GM21529 (cell line): ENCODE data around the gene SOX1.

ENCODE experiments used
- ATAC-seq: cut with Tn5 transposase; IDR thresholded peaks from one replicate; pipeline ENCODE4 v1.9.1; 2021; ENCODE audit not compliant: unreplicated experiment

Gene SOX1

GRCh38 chr13:112058519-112058873, 8.5 kb upstream of the SOX1 start:
- no peak for ATAC-seq

DNA sequence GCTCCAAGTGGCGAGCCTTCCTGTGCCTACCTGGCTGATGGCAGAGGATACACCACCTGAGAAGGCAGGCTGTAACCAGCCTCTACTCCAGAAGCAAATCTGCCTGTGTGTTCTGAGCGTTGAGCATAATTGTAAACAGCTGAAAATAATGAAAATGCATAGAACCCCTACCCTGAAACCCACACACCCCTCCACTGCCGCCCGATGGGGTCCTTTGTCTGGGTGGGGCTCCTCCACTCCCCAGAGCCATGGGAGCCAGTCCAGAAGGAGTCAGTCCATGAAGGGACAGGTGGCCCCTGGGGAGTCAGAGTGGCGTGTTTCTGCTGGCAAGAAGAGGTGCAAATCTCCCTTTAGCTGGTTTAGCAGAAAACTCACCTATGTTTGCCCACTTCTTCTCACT, 8.0 kb upstream of the SOX1 start:
- ATAC-seq = no peak

DNA sequence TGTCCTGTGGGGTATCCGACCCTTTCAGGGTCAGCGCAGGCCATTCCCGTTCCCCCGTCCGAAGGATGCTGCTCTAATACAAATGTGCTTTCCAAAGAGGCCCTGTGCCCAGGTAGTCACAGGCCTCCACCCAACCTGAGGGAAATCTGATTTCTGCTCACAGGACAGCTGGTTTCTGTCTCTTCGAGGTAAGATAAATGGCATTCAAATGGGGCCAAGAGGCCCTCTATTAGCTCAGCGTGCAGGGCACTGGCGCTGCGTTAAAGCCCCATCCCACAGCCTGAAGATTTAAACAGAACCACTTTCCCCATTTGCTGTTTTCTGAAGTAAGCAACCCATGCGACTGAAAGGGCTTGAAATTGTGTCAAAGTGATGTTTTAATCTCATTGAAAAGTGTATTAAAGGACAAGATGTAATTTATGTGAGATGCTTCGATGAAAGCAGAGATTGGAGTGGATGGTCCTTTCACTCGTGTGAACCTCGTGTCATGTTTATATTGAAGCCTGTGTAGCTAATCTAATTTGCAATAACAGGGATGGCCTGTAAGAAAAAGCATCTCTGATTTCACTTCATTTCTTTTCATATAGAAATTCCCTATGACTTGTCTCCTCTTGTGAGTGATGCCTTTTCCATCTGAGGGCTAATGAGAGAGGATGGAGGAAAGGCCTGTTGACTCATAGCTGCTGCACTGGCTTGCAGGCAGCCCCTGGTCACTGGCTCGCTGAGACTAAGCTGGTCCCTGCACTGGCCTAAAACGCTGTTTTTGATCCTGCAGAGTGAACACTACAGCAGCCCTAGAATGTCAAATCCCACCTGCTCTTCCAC, 7.3 kb upstream of the SOX1 start:
- no peak for ATAC-seq

DNA sequence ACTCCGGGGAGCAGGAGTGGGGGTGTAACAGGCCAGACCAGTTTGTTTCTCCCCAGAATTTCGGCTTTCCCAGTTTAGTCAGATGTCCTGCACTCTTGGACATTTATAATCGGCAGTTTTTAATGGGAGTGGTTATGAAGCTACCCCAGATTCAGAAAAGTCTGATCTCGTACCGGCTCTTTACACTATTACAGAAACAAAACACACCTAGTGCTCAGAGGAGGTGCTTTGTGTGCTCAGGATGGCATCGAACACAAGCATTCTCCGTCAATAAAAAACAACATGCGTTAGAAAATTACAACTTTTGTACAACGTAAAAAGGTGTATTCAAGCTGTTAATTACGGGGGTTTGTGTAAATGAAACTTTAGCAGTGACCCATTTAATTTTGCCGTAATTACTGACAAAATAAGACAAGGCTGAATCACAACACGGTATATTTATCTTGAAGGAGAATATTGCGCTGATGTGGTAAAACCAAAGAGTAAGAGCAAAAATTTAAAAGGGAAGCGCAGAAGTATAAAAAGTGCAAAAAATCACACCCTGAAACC, 6.6 kb upstream of the SOX1 start:
- no peak for ATAC-seq

- ATAC-seq = no peak
Measured at GRCh38 chr13:112060899-112061366, 6.0 kb upstream of the SOX1 start.

DNA sequence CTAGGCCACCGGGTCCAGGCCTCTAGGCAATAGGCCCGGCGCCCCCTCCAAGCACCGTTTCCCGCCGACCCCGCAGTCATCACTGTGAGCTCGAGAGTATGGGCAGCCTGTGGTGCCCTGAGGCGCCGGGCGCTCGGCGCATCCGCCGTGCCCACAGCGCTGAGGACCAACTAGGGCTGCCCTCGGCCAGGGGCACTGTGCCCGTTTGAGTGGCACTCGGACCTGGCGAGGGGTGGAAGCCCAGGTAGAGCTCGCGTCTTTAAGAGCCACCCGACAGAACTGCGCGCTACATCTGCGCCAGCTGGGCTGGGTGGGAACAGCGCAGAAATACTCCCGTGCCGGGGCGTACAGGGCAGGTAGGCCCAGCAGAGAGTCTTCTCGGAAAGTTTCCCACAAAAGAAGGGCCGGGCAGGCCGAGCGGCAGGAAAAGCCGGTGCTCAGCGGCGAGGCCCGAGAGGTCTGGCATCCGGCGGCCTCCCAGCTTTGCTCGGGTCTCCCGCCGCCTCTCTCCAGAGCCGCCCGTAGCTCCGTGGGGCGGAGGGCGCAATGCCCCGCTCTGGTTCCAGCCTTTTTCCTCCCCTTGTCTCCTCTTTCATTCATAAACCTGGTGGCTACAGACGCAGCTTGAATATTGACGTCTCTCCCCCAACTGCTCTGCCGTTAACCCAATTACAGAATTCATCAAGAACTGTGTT, 5.4 kb upstream of the SOX1 start:
- ATAC-seq = no peak

- no peak for ATAC-seq
Measured at GRCh38 chr13:112062072-112062567, 4.8 kb upstream of the SOX1 start.

DNA sequence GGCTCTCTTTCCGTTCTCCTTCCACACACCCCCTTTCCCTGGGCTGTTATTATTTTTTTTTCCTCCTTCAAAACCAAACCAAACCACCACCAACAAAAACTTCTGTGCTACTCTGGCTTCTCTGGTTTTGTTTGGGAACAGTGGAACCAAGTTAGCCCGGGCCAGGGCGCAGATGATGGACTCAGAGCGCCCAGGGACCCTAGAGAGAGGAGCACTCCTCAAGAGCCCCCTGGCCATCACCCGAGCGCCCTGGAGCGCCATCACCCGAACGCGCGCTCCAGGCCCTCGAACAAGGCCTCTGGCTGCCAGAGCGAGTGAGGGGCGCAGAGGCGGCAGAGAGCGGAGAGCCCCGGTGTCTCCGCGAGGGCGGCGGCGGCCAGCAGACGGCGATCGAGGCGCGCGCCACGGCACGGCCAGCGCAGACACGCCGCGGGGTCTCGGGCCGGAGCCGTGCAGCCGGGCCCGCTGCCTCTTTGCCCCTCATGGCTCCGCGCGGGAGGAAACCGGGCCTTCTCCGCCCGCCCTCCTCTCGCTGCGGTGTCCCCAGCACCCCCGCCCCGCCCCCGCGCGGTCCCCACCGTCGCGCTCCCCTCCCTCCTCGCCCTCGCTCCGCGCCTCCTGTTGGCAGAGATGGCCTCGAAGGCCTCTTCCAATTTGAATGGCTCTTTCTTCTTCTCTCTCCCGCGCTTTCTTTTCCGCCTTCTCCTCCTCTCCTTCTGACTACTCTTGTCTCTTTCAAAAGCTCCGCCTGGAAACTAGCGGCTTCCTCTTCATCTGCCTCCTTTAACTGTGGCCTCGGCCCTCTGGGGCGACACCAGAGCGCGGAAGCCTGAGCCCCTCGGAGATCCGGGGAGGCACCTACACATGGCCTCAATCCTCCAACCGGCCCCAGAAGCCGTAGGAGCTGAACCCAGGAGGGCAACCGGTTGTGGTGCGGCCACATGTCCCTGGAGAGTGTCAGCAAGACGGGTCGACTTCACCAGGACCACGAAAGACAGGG, 4.1 kb upstream of the SOX1 start:
- ATAC-seq = no peak

- ATAC-seq = no peak
Measured at GRCh38 chr13:112063807-112064206, 3.1 kb upstream of the SOX1 start.

DNA sequence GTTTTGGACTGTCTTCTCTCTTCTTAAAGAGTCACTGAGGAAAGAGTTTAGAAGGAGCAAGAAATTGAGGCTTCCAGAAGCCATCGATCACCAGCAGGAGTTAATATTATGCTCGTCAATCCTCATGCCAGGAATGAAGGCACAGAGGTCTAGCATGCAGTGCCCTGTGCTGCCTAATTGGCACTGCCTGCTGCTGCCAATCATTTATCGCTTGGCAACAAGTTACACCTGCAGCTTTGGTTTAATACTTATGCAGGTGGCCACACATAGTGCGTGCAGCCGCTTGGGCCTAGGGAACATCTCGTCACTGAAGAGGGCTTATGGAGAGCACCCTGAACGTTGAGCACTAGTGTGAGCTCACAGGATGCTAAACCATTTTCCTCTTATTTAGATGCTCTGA, 2.7 kb upstream of the SOX1 start:
- ATAC-seq = no peak

DNA sequence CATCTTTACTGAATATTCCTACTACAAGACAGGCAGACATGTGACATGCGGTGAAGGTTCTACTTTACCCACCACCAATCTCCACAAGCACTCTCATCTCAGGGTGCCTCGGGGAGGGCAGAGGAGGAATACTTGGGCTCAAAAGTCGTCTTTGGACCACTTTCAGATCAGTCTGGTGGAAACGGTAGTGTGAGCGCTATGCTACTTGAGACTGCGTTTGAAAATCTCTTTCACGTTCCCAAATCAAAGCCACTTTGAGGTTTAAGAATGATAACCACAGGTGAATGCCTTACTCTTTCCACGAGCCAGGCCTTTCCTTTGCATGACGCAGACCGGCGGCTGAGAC, 1.5 kb upstream of the SOX1 start:
- ATAC-seq = no peak

DNA sequence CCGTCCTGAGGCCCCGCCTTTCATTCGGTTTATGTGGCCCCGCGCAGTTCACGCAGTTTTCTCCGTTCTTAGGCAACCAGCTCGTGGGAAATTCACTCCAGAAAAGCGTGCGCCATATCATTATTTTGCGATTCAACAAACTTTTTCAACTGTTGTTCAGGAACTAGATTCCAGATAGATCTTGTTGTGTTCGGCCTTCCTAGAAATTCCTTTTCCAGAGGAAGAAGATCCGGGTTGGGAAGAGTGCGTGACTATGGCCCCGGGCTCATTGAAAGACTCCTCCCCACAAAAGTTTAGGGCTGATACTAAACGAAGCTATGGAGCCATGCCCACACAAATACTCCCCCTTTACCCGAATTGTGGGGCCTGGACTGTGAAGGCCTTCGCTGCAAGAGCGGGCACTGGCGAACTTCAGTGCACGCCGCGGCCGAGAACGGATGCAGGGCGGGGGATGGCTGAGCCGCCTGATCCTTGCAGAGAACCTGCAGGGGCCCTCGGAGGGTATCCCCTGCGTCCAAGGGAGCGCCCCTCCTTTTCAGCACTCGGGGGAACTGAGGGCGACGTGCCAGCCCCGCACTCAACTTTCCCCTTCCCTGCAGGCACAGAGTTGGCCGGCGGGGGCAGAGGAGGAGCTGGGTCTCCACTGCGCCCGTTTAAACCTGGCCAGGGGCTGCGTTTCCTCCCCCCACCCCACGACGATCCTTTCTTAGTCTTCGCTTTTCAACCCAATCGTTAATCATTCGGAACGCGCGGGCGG, 904 bp upstream of the SOX1 start:
- ATAC-seq = no peak

DNA sequence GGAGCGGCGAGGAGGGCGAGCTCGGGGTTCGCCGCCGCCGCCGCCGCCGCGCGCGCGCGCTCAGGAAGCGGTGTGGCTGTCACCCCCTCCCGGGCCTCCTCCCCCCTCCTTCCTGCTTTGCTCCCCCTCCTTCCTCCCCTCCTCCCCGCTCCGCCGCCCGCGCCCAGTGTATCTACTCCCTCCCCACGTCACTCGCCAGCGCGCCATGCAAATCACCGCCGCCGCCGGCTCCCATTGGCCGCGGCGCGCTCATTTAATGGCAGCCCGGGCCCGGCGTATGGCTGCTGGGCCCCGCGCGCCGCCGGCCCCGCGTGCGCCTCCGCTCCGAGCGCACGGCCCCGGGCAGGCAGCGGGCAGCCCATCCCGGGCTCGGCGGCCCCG, 335 bp upstream of the SOX1 start:
- ATAC-seq = no peak

- ATAC-seq = no peak
Measured at GRCh38 chr13:112067871-112068539, 1.1 kb downstream of the SOX1 start.

GRCh38 chr13:112068540-112069060, 1.7 kb downstream of the SOX1 start:
- no peak for ATAC-seq

DNA sequence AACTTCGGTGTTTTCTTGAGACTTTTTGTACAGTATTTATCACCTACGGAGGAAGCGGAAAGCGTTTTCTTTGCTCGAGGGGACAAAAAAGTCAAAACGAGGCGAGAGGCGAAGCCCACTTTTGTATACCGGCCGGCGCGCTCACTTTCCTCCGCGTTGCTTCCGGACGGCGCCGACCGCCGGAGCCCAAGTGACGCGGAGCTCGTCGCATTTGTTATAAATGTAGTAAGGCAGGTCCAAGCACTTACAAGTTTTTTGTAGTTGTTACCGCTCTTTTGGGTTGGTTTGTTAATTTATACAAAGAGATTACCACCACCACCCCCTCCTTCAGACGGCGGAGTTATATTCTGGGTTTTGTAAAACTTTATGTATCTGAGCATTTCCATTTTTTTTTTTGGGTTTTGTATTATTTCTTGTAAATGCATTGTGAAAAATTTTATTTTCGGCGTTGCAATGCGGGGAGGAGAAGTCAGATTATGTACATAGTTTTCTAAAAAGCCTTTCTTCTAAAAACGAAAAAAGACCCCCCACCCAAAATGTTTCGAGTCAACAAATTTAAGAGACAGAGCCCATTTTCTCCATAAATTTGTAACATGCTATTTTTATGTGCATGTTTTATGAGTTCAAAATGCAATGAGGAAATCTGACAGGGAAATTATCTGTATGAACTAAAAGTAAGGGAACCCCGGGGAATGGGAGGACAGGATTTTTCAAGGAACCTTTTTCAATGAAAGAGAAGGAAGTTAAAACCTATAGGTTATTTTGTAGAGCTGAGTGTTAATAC, 2.3 kb downstream of the SOX1 start:
- ATAC-seq = no peak

DNA sequence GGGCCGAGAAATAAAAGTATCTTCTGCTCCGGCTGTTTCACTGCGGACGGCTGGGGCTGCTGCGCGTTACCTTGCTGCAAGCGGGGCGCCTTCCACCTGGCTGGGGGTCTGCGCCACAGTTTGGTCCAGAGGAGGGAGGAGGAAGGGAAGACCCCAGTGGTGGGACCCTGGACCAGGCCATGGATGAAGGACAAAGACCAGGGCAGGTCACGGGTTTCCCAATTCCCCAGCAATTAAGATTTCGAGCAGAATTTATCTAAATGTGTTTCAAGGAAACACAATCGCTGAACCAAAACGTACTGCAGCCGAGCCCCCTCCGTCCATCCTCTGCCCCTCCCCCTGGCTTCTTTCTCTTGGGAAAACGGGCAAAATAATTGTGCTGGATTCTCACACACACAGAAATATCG, 2.9 kb downstream of the SOX1 start:
- no peak for ATAC-seq

GRCh38 chr13:112071102-112071722, 4.3 kb downstream of the SOX1 start:
- no peak for ATAC-seq
